Activated CD4-positive, CD25-positive, alpha-beta regulatory T cell treated with anti-CD3 and anti-CD28 coated beads, Interleukin-2, amount 50 U/mL, for 16 hours (primary cell): ENCODE results near the gene ZFYVE26.
A peak's percentile ranks its signal among the peaks of the same experiment; 100 is the strongest.
"Not testable (repeated sequence)": the region's sequence is repeated elsewhere in the genome, so short reads cannot be mapped to it uniquely, and the experiment has no call there.

Experiments used
- DNase-seq: peaks from one replicate; pipeline ENCODE4 v3.0.0-alpha.2; 2020; ENCODE audit warnings: low read depth, low spot score

The ZFYVE26 gene

DNA sequence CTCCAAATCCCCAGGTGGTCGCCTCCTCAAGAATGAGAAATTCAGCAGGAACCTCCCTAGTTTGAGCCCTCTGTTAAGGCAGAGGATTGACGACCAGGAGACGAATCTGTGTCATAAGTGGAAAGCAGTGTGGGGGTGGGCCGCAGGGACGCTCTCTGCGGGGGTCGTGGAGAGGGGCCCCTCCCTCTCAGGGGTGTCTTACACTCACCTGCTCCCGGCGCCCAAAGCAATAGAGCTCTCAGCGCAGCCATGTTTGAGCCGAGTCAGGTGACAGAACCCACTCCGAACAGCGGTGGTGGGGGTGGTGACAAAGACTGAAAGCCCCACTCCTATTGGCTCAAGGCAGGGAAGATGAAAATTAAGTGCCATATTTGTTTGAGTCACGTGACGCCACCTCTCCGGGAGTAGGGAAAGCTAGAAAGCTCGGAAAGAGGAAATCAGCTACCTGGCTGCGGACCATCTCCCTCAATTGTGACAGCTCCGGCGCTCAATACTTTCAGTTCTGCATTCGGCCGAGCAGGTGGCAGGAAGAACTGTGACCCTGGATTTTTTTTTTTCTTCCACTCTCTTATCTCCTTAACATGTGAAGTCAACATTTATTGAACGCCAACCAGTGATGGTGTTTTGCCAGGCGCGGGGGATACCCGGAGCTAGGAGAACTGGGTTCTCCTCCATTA is at the start of gene ZFYVE26:
Gene ZFYVE26 (minus strand): TSS at position 265 of the 677 bp plus-strand sequence. CDS start 627 bp downstream, outside the sequence.
- peak; percentile 87 for DNase-seq

DNA sequence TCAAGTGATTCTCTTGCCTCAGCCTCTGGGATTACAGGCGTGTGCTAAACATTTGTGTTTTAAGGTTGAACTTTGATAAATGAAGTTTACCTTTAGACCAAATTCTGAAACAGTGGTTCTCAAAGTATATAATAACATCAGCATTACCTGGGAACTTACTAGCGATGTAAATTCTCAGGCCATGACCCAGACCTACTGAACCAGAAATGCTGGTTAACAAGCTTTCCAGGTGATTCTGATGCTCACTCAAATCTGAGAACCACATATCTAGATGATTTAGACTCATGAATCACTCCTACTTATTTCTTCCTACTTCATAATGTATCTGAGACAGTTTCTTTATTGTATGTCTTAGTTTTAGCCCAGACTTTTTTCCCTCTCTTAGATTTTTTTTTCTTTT is 46.8 kb upstream of the ZFYVE26 start:
- DNase-seq = no peak

DNA sequence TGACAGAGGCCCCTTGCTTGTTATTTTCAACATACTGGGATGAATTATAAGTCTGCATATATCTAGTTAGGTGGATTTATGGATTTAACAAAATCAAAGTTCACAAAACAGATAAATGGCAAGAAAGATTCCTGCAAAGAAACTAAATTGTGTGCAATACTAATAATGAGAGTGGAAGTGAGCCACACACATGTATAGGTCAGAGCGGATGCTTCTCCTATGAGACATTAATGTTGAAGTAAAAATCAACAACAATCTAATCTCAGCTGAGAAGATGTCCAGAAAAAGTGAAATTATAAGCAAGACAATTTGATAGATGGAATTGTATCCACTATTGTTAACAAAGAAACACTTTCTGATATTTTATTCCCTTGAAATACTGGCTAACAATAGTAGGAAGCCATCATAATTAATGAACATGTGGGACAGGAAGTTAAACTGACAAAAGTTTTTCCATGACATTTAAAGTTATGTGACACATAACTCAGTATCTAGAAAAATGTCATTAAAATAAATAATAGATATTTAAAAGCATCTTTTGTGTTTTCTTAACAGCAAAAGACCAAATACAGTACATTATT is 42.9 kb upstream of the ZFYVE26 start:
- no peak for DNase-seq

DNA sequence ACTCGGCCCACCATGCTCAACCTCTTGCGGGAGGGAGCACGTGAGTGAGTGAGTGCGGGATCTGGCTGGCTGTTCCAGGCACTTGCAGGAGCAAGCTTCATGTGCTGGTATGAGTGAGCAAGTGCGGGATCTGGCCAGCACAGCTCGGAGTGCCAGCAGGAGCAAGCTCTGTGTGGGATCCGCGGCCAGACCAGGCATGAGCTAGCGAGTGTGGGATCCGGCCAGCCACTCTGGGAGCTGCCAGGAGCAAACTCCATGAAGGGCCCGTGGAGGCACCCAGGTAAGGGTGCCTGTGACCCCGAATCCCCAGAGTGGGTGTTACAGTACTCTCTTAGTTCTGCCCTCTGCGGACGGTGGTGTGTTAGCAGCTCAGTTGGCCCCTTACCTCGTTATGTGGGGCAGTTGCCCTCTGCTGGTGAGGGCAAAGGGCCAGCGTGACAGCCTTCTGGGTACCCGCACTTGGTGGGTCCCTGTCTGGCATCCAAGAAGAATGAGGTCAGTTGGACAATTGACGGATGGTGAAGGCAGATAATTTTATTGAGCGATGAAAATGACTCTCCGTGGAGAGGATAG is 41.5 kb upstream of the ZFYVE26 start:
- no peak for DNase-seq

DNA sequence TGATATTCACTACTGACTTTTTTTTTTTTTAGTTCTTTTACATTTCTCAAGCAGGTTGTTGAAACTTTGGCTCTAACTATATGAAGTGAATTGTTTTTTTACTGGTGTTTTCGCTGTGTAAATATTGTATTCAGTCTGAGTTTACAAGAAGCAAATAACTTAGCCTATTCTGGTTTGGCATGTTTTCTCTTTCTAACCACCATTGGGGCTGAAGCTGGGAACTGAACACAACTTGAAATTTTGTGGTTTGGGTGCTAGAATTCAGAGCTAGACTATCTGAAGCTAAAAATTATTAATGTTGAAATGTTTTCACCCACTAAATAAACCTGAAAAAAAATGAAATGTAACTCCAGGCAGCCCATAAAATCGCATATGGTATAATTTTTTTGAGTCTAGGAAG is 40.4 kb upstream of the ZFYVE26 start:
- DNase-seq = no peak

DNA sequence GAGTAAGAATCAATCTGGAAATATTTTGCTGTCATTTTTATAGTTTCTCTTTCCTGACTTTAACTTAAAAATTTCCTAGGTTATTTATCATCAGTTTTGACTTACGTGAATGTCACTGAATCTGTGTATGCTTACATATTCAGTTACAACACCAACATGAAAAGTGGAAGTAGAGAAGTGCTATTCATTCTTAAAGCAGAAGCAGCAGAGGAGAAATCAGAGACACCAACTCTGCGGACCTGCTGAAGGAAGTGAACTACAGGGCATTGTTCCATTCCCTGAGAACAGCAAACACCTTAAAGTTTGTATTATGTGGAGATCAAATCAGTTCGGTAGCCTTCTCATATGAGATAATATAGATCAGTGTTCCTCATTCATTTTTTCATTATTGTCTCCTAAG is 37.3 kb upstream of the ZFYVE26 start:
- DNase-seq = no peak

DNA sequence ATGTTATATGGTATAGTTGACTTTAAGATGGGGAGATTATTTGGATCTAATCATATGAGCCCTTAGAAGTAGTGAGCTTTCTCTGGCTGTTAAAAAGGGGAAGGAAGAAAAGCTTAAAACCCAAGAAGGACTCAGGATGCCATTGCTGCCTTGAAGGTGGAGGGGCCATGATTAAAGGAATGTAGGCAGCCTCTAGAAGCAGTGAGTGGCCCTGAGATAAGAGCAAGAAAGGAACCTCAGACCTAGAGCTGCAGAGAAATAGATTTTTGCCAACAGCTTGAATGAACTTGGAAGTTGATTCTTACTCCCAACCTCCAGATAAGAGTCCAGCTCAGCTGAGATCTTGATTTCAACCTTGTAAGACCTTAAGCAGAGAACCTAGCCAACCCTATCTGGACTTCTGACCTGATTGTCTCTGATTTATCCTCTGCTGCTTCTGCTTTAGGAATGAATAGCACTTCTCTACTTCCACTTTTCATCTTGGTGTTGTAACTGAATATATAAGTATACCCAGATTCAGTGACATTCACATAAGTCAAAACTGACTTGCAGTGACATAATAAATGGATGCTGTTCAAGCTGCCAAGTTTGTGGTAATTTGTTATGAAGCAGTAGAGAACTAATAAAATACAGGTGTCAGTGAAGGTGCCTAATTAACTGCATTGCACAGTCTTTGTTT is 36.7 kb upstream of the ZFYVE26 start:
- no peak for DNase-seq

DNA sequence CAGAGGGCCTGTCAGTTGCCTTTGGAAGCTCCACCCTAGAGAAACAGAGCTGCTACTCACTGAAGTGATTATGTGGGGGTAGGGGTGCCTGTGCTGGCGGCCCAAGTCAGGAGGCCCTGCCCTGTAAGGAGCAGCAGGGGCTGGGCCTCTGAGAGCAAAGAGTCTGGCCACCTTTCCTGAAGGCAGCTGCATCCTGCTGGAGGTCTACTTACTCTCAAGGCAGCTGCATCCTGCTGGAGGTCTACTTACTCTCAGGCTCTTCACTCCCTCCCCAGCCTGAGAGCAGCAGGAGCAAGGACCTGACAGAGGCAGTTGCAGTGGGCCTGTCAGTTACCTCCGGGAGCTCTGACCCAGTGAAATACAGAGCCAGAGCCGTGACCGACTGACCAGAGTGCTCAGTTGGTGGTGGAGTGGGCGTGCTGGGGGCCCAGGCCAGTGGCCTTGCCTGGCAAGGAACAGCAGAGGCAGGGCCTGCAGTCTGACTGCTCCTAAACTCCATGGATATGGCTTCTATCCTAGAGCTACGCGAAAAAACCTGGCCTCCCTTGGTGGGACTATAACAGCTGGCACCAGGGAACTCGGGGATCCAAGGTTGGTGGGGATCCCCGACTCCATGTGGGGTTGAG is 35.5 kb upstream of the ZFYVE26 start:
- no peak for DNase-seq

DNA sequence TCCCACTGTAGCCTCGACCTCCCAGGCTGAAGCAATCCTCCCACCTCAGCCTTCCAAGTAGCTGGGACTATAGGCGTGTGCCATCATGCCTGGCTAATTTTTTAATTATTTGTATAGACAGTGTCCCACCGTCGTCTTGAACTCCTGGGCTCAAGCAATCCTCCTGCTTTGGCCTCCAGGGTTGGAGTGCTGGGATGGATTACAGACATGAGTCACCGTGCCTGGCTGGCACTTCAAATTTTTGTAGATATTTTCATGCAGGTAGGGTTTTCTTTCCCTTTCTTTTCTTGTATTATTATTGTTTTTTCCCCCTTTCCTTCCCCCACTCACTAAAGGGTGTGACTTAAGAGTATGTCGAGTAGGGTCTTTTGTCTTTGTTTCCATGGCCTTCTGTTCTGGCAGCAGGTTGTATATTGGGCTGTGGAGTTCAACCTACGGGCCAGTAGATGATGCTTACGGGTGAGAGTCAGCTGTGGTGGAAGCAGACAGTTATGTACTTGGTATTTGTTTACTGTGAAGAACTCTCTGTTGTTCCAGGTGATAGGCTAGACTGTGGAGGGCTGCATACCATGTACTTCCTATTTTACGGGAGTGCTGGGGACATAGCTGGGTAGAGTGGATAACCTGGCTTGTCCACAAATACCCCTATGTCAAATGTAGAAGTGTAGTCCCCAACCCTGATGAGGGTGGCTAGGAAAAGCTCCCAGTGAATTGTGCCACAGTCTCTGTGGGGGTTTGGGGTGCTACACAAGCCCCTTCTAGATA is 33.9 kb upstream of the ZFYVE26 start:
- no peak for DNase-seq

DNA sequence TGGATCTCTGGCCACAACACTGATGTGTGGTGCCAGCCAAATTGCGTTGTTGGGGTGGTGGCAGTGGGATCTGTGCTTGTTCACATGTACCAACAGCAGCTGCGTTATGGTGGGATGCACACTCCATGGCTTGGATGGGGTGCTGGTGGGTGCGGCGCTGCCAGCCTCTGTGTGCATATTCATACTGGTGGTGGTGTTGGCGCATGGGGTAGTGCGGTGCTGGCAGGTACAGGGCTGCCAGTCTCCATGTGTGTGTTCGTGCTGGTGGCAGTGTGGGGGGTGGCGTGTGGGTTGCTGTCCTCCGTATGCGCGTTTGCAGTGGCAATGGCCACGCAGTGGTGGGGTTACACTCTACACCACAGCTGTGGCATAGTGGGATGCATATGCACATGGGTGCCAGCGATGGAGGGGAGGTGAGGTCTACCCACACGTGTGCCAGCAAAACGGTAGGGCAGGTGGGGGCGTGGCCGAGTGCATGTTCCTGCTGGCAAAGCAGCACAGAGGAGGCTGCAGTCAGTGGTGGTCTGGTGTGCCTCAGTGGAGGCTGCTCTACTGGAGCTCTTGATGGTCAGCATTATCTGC is 29.7 kb upstream of the ZFYVE26 start:
- no peak for DNase-seq

DNA sequence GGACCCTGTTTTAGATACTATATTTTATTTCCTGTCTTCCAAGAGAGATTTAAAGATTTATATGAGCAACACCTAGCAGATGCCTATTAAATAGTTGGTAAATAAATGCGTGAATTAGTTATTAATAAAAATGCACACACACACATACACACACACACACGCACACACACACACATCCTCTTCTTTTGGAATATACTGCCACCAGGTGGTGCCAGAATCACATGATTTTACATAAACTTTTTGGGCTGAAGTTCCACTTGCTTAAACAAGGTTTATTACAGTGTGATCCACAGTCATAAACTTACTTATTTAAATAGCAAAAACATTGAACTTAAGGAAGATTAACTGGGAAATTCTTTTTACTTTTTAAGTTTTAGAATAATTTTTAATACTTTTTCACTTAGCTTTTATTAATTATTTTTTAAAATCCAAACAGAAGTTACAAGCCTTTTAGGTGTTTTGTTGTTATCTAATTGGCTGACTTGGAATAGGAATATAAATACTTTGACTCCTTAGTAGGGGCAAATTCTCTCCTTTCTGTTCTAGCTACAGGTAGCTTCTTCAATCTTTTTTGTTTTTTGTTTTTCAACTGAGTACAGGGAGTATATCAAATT is 20.7 kb upstream of the ZFYVE26 start:
- DNase-seq = peak; percentile 34

DNA sequence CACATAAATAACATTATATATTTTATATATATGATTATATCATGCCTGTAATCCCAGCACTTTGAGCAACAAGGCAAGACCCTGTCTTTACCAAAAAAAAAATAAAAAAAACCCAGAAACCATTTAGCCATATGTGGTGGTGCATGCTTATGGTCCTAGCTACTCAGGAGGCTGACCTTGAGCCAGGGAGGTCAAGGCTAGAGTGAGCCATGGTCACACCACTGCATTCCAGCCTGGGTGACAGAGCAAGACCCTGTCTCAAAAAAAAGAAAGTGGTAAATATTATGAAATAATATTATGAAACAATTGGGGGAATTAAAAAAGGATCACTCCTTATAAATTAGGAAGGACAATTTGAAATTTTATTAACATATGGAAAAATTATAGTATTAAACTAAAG is 19.2 kb upstream of the ZFYVE26 start:
- no peak for DNase-seq

DNA sequence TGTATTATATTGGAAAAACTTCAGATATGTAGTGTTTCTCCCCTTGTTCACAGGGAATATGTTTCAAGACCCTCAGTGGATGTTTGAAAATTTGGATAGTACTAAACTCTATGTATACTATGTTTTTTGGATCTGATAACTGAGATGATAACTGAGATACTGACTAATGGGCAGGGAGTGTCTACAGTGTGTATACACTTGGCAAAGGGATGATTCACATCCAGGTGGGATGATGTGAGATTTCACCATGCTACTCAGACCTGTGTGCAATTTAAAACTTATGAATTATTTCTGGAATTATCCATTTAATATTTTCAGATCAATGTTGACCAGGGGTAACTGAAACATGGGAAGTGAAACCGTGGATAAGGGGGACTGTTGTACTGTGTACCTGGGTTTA is 17.0 kb upstream of the ZFYVE26 start:
- DNase-seq = no peak

DNA sequence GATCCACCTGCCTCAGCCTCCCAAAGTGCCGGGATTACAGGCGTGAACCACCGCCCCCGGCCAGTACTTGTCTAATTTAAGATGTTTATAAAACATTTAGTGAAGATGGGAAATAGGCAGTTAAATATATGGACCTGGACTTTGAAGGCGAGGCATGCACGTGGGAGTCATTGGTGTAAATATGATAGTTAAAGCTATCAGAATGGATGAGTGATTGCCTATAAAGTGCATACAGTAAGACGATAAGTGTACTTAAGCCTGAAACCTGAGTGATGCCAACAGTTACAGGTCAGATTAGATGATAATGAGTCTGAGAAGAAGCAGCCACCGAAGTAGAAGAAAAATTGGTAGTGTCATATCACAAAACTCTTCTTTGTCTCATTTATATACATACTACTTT is 14.7 kb upstream of the ZFYVE26 start:
- DNase-seq = no peak

DNA sequence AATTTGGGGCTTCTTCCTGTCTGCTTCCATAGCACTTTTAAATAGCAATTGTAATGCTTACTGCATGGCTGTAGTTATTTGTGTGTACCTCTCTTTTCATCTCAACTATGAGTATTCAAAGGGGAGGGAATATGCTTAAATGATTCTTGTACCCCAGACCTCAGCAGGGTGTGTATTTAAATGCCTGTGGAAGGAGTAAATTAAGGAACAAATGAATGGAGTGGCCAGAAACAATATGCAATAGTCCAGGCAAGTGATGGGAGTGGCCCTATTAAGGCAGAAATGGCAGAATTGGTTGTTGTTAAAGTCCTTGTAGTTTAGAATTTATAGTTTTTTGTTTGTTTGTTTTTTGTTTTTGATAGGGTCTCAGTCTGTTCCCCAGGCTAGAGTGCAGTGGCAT is 4.7 kb upstream of the ZFYVE26 start:
- DNase-seq = no peak

DNA sequence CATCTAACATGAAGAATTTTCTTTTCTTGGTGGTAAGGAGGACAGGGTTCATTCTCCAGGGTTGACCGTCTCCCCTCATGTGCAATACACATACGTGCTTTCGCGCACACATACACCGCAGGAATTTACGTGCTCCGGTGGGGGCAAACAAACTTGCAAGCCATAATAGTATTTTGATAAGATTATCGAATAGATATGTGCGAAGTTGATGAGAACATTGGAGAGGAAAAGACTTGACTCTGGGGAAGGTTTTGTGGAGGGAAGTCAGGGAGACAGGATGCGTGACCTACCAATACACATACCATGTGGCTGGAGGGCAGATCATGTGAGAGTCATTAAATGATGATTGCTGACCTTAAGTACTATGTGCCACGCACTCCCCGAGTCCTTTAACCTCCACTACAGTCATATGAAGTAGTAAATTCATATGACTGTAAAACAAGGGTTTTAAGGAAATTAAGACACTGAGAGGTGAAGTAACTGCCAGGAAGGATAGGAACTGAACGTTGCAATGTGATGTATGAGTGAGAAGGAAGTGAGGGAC is 4.1 kb upstream of the ZFYVE26 start:
- no peak for DNase-seq

DNA sequence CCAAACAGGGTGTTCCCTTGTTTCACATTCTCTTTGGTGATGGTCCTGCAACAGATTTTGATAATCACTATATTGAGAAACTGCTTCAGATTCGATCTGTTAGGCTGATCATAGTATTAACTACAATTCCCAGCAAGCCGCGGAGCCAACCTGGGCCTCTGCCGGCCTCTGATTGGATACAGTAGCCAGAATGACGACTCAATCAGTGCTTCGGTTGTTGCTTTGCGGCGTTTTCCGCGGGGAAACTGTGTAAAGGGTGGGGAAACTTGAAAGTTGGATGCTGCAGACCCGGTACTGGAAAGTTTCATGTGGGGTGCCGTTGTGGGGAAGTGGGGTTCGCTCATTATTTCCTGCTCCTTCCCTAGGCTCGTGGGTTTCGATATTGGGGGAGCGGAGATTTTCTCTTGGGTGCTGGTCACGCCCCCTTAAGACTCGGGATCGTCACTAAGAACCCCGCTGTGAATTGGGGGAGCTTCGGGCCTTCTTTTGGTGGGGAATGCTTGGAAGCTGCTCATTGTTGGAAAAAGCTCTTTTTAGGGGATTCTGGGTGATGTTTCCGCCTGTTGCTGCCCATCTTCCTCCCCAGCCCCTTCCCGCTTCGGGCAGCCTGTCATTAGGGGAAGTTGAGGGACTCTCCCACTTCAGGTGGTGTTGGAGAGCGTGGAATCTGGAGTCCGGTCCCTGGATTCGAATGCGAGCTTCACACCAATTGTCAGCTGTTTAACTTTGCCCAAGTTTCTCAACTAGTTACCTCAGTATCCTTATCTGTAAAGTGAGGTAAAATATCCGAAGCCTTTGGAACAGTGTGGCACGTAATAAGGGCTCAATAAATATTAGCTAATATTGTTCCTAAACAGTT is 3.4 kb upstream of the ZFYVE26 start, which contains the start of gene RAD51B:
Gene RAD51B (plus strand): TSS at position 217 of the 859 bp plus-strand sequence.
- DNase-seq = peak; percentile 79

DNA sequence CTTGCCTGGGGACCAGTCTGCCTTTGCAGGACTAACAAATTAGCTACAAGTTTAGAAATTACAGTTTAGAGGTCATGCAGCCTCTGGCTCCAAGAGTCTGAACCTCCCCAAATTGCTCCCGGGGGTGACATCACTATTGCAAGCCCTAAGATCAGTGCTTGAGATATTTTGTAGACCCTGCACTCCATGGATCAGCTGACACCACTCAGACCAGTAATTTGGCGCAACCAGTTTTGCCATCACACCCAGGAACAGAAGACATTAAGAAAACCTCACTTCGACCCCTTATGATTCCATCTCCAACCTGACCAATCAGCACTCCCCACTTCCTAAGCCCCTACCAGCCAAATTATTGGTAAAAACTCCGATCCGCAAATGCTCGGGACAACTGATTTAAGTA is 2.1 kb upstream of the ZFYVE26 start:
- not testable (repeated sequence) for DNase-seq

DNA sequence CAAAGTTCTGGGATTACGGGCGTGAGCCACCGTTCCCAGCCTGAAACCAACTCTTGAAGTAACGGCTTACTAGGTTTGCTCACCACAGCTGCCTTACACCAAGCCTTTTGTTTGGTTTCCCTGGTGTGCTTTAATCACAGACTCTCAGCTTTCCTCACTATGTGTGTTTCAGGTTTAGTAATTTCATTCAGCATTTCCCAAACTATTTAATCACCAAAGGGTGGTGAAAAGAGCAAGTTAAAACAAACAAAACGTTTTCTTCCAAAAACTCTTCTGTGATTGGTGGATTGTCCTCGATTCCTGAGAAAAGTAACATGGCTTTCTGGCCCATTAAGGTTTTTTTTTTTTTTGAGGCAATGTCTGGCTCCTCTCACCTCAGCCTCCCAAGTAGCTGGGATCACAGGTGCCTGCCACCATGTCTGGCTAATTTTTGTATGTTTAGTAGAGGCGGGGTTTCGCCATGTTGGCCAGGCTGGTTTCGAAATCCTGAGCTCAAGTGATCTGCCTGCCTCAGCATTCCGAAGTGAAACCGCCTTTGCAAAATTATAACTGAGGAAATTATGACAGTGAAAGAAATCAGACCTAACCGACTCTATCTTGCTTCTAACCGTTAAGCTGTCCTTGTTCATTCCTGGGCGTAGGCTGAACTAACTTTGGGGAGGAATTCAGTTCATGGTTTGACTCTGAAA is 1.5 kb upstream of the ZFYVE26 start:
- no peak for DNase-seq
